OCI-LY1 (cell line): ENCODE measurements around the gene SLC25A21.

Experiments
- CTCF ChIP-seq: fragments of 200-600 bp; sonication (generic), shearing (Covaris generic); IDR thresholded peaks from 2 replicates; pipeline ENCODE4 v1.5.1; 2017; ENCODE audit warnings: mild to moderate bottlenecking, antibody characterized with exemption, low read length, moderate library complexity, mixed read lengths
- EZH2 ChIP-seq: fragments of 200-600 bp; sonication (generic), shearing (Covaris generic); IDR thresholded peaks from 2 replicates; pipeline ENCODE4 v1.8.0; 2017; ENCODE audit warnings: borderline replicate concordance, mixed run types, mild to moderate bottlenecking, antibody characterized with exemption, low read length, moderate library complexity, mixed read lengths

- TF ChIP-seq CTCF (no peak), EZH2 (no peak)
These were observed 121.3 kb downstream of the SLC25A21 start for GRCh38 chr14:37051153-37051552.
